HepG2 (cell line): ENCODE data around the gene ZNF282. TPM values are rescaled to one million over a fixed set of nuclear protein-coding genes. Genes with fewer than 3 reads are reported as not detected.
A peak's percentile ranks its signal among the peaks of the same experiment; 100 is the strongest.

ENCODE experiments used
- ATAC-seq: fragments of 200-7000 bp; cut with Tn5 transposase; 3 replicates; pipeline ENCODE4 v1.9.1; 2020; ENCODE audit warnings: mild to moderate bottlenecking, moderate library complexity
- BruUV-seq: library from RNA; stranded (reverse); fragments of 400-500 nt; replicated peaks from 2 replicates; lab custom pipeline; 2021; lab: Mats Ljungman, UMichigan
- CTCF ChIA-PET: fragments of 300-600 bp; formaldehyde crosslinking; extraction: SDS; loops from one replicate; lab custom pipeline; 2021; ENCODE audit warnings: low total read pairs, inconsistent platforms, low intra/inter-chr PET ratio; lab: Yijun Ruan, JAX
- POLR2A ChIA-PET: fragments of 350-600 bp; sonication (Branson Sonifier 250); formaldehyde crosslinking; loops from one replicate; lab custom pipeline; 2020; ENCODE audit warnings: antibody characterized with exemption, inconsistent platforms; lab: Yijun Ruan, JAX
- DNase-seq: peaks from one replicate; pipeline ENCODE4 v3.0.0-alpha.2; 2015; ENCODE audit warnings: low spot score
- FAIRE-seq: peaks from 3 replicates; lab custom pipeline; 2011; peaks lifted over from hg19 to GRCh38; lab: Jason Lieb, UNC
- H2AFZ ChIP-seq: one replicate; pipeline ENCODE4 v1.6.1; 2011; ENCODE audit warnings: low read length, inconsistent platforms
- H3K27ac ChIP-seq: fragments of 300-600 bp; 3 replicates; pipeline ENCODE4 v1.8.0; 2011; ENCODE audit warnings: mixed run types, mild to moderate bottlenecking, mixed read lengths, low read length, inconsistent platforms; ENCODE audit not compliant: insufficient read depth; ENCODE audit errors: extremely low read length
- H3K27me3 ChIP-seq, 2 experiments: fragments of 200-600 bp in 1 of 2; 2 replicates in 1 of 2; 3 replicates in 1 of 2; pipeline versions ENCODE4 v1.6.0 to v1.8.0; 2011; ENCODE audit warnings: low read length in 2 of 2, mild to moderate bottlenecking in 2 of 2, moderate library complexity in 2 of 2, inconsistent platforms in 1 of 2; ENCODE audit not compliant: insufficient read depth in 2 of 2, control insufficient read depth in 1 of 2
- H3K36me3 ChIP-seq, 2 experiments: fragments of 200-600 bp in 1 of 2; replicated peaks in 1 of 2; 2 replicates in 1 of 2; 3 replicates in 1 of 2; pipeline versions ENCODE4 v1.5.1 to v1.8.0; 2011; ENCODE audit warnings: low read length in 2 of 2, inconsistent platforms in 1 of 2; ENCODE audit not compliant: insufficient read depth in 2 of 2, control insufficient read depth in 1 of 2
- H3K4me1 ChIP-seq: 2 replicates; pipeline ENCODE4 v1.5.1; 2012; ENCODE audit warnings: low read length, inconsistent platforms; ENCODE audit not compliant: insufficient read depth
- H3K4me2 ChIP-seq: 2 replicates; pipeline ENCODE4 v1.6.0; 2011; ENCODE audit warnings: low read depth, low read length, inconsistent platforms
- H3K4me3 ChIP-seq, 3 experiments: fragments of 200-600 bp in 1 of 3; sonication (generic), shearing (Covaris generic) in 1 of 3; replicated peaks in 1 of 3; 2 replicates each; pipeline ENCODE4 v1.5.1; 2011 to 2016; ENCODE audit warnings: low read length in 3 of 3, inconsistent platforms in 2 of 3, low read depth in 2 of 3, mild to moderate bottlenecking in 2 of 3, control low read depth in 1 of 3, mixed read lengths in 1 of 3; ENCODE audit not compliant: insufficient read depth in 1 of 3
- H3K79me2 ChIP-seq: one replicate; pipeline ENCODE4 v1.6.1; 2011; ENCODE audit warnings: low read length, inconsistent platforms; ENCODE audit not compliant: insufficient read depth
- H3K9ac ChIP-seq: 2 replicates; pipeline ENCODE4 v1.6.0; 2011; ENCODE audit warnings: mild to moderate bottlenecking, low read depth, low read length, inconsistent platforms; ENCODE audit not compliant: insufficient read depth
- H3K9me3 ChIP-seq: 2 replicates; pipeline ENCODE4 v1.5.1; 2012; ENCODE audit warnings: mild to moderate bottlenecking, low read length
- H4K20me1 ChIP-seq: 2 replicates; pipeline ENCODE4 v1.6.0; 2011; ENCODE audit warnings: inconsistent platforms, mild to moderate bottlenecking, low read length, moderate library complexity; ENCODE audit not compliant: insufficient read depth
- DNMT3B ChIP-seq: conservative IDR thresholded peaks from 2 replicates; pipeline ENCODE4 v1.6.1; 2016; ENCODE audit warnings: missing biosample characterization, control low read depth
- KAT2B ChIP-seq: fragments of 150-350 bp; IDR thresholded peaks from 2 replicates; pipeline ENCODE4 v1.6.1; 2014; ENCODE audit warnings: low read depth, low read length, borderline replicate concordance
- KDM2A ChIP-seq: sonication (generic); formaldehyde crosslinking; IDR thresholded peaks from 2 replicates; pipeline ENCODE4 v1.4.0; 2020; ENCODE audit warnings: low read depth, missing genetic modification reagents, borderline replicate concordance
- PAF1 ChIP-seq: IDR thresholded peaks from 2 replicates; pipeline ENCODE4 v1.6.1; 2016; ENCODE audit warnings: missing genetic modification reagents, missing compliant biosample characterization
- POLR2G ChIP-seq: fragments of 200-400 bp; formaldehyde crosslinking; IDR thresholded peaks from 2 replicates; pipeline ENCODE4 v1.6.1; 2018; ENCODE audit warnings: mild to moderate bottlenecking, low read depth, low read length, moderate library complexity
- ZNF10 ChIP-seq: sonication (generic); formaldehyde crosslinking; IDR thresholded peaks from 2 replicates; pipeline ENCODE4 v1.4.0; 2020; ENCODE audit warnings: mild to moderate bottlenecking, low read depth, missing genetic modification reagents, borderline replicate concordance
- WGBS: methylation state at CpG from one replicate; pipeline ENCODE4 v1.1.6; 2017; ENCODE audit warnings: low lambda C conversion rate; 5-methylcytosine and 5-hydroxymethylcytosine counted together
- in situ Hi-C: cut with HindIII; loops from 2 replicates; pipeline ENCODE4 v1.10.0; 2017; ENCODE audit warnings: low pct_unique_long_range_greater_than_20kb; ENCODE audit not compliant: extremely low pct_ligation_motif_present
- intact Hi-C: fragments of 100-400 bp; cut with micrococcal nuclease; formaldehyde crosslinking; loops from one replicate; pipeline ENCODE4 v1.10.0; 2022; ENCODE audit not compliant: unreplicated experiment
- polyA plus RNA-seq, 8 experiments: library from polyadenylated mRNA; depleted of rRNA in 3 of 8; stranded (reverse) in 7 of 8; unstranded in 1 of 8; fragments of >200 nt; fragmentation: Illumina TruSeq in 4 of 8; extraction: Trizol in 4 of 8; gene quantifications; 2 replicates each; pipeline versions ENCODE4 v1.2.1 to v1.2.3, GENCODE V29; 2011 to 2016; ENCODE audit warnings: low read depth in 4 of 8, missing spikeins in 1 of 8, mixed read lengths in 1 of 8; ENCODE audit not compliant: insufficient read depth in 1 of 8
- total RNA-seq, 5 experiments: library from RNA; depleted of rRNA; stranded (reverse); fragments of >200 nt; fragmentation: Illumina TruSeq; extraction: Trizol; gene quantifications; 2 replicates each; pipeline ENCODE4 v1.2.3, GENCODE V29; 2016; ENCODE audit warnings: low read depth in 1 of 5
- TF ChIP-seq, protein P1 (sequence below): sonication (generic); formaldehyde crosslinking; conservative IDR thresholded peaks from 2 replicates; pipeline ENCODE4 v1.4.0; 2020; ENCODE audit warnings: missing genetic modification reagents

Gene ZNF282
- total and polyA plus RNA-seq, 2 of the 13 experiments (the other 11 are each of a cell fraction or from before 2014, with no cell fraction given): 9.1 to 20.9 TPM

DNA sequence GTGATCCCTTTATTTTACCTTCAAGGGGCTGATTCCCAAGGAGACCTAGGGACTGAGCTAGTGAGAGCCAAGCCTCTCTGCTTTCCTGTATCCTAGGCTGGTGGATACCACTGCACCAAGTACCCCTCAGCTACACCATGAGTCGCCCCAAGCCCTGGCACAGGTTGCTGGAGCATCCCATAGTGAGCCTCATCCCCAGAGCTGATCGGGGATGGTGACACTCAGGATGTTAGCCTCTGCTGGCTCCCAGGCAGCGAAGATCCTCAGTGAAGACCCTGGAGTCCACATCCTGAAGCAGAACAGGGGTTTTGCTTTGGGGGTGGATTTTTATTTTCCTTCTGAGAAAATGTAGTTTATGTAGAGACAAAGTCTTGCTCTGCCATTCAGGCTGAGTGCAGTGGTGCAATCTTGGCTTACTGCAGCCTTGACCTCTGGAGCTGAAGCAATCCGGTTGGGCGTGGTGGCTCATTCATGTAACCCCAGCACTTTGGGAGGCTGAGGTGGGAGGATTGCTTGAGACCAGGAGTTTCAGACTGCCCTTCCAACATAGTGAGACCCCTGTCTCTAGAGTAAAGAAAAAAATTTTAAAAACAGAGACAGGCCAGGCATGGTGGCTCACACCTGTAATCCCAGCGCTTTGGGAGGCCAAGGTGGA is 31.6 kb downstream of the ZNF282 start (continued):
- TF ChIP-seq ZNF10 (CRISPR knock-in tag) (no peak), KAT2B (no peak)
- TF ChIP-seq, protein P1, sequence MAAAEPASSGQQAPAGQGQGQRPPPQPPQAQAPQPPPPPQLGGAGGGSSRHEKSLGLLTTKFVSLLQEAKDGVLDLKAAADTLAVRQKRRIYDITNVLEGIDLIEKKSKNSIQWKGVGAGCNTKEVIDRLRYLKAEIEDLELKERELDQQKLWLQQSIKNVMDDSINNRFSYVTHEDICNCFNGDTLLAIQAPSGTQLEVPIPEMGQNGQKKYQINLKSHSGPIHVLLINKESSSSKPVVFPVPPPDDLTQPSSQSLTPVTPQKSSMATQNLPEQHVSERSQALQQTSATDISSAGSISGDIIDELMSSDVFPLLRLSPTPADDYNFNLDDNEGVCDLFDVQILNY (CRISPR knock-in tag): no peak

DNA sequence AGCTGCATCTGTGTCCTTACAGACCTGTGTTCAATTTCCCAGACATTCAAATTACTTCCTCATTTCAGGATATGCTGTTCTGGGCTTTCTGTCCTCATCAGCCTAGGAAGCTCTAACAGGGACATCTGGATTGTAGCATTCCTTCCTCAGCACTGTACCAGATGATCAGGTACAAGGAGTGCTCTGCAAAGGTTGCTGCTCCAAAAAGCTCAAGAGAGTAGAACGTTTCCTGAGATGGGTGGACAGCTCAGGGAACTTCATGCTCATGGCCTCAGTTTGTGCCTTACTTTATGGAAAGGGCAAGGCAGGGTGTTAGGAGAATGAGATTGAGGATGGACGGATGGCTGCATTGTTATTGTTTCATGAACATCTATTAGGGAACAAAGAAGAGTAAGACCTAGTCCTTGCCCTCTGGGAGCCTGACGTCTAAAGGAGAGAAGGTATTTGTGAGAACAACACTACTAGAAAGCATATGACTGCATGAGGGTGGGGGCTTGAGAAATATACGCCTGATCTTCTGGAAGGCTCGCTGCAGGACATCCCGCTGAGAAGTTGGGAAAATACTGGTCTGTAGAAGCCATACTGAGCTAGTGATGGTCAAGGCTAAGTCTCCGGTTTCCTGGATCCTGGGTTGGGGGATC is 33.6 kb downstream of the ZNF282 start:
- FAIRE-seq: no peak
- peak; percentile 7 for ATAC-seq
- CTCF ChIA-PET: no interaction called here

More for the DNA sequence above, 33.6 kb downstream of the ZNF282 start:
- H3K79me2 ChIP-seq: no peaks in the 10 kb centered on the region
- in situ Hi-C loops (no loop called here), intact Hi-C loops (no loop called here)
- TF ChIP-seq POLR2G (peak; percentile 62), DNMT3B (CRISPR knock-in tag) (no peak), PAF1 (peak; percentile 78; the same call in 1 of the 2 replicates), KDM2A (CRISPR knock-in tag) (peak; percentile 42; the same call in 1 of the 2 replicates)
- TF ChIP-seq, all 625 proteins: peak for 3
- DNase-seq: no peak
- Histone ChIP-seq H3K9ac (no peak overlapping the region), H2AFZ (no peak overlapping the region), H3K4me2 (no peak overlapping the region), H3K9me3 (no peaks in the 10 kb centered on the region), H3K27me3 (no peaks in the 10 kb centered on the region), H4K20me1 (no peaks in the 10 kb centered on the region), H3K27ac (no peak overlapping the region), H3K4me1 (peaks cover 9% of the 10 kb centered on the region), H3K36me3 (peaks cover 4 to 14% of the 10 kb centered on the region in 2 experiments; a peak in 2 of 5 replicates), H3K4me3 (no peak overlapping the region)
- BruUV-seq: TSS peak; percentile 45
- 54% methylated on average over 7 of the region's 7 CpGs for WGBS
- POLR2A ChIA-PET: interaction anchor here (0.7 kb wide), 1 partner anchor 34 kb away, joined by 3 read pairs; the partner anchor contains the start of gene ZNF282
